Measurements from ENCODE around the gene PITPNM1. TPM values are rescaled to one million over a fixed set of nuclear protein-coding genes. Genes with fewer than 3 reads are reported as not detected.

Gene PITPNM1
- polyA plus RNA-seq, 1 donor from 2014 or later, result 25.8 TPM

DNA sequence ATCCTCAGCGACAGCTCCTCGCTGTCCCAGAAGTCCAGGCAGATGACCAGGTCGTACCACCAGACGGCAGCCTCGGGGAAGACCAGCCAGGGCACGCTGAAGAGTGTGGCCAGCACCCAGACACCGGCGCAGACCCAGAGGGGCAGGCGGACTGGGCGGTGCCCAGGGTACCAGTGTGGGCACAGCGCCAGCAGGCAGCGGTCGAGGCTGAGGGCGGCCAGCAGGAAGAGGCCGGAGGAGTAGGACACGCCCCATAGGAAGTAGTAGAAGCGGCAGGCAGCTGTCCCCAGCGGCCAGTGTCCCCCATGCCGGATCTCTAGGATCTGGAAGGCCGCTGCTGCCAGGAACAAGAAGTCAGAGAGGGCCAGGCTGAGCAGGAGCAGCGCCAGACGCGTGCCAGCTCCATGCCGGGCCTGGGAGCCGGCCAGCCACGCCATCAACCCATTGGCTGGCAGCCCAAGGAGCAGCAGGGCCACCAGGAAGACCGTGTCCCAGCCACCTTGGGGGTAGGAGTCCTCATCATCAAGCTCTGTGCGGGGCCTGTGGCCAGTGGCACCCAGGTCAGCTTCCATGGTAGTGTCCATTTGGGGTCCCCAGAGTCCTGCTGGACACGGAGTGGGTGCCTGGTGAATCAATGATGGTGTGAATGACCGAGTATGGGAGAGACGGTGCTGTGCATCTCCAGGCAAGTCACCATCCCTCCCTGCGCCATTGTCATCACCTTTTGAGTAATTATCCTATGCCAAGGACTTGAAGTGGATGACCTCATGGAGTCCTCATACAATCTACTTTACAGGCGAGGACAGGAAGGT lies 52.8 kb downstream of the PITPNM1 start, which contains the start of gene GPR152:
TSS of gene GPR152 (minus strand) at position 589 of the 812 bp plus-strand sequence. CDS start at position 584, 5 bp downstream.
- Histone ChIP-seq H3K79me2 (replicated peaks; ENCODE audit: insufficient read depth, low read length) (no peaks in the 10 kb centered on the region), H3K27me3 (ENCODE audit: insufficient read depth, low read depth, low read length) (no peaks in the 10 kb centered on the region), H3K27ac (ENCODE audit: low read length) (no peak within 1 kb of the TSS), H3K9ac (ENCODE audit: low read length) (no peak within 1 kb of the TSS), H4K20me1 (ENCODE audit: insufficient read depth) (no peaks in the 10 kb centered on the region), H3F3A (ENCODE audit: insufficient read depth, low read length, poor library complexity, severe bottlenecking) (no peaks in the 10 kb centered on the region), H3K4me3 (ENCODE audit: low read length) (no peak within 1 kb of the TSS), H2AFZ (ENCODE audit: low read depth, low read length) (no peak within 1 kb of the TSS), H3K9me3 (ENCODE audit: low read length) (no peaks in the 10 kb centered on the region), H3K9me2 (ENCODE audit: insufficient read depth, low read length) (no peaks in the 10 kb centered on the region), H3K36me3 (ENCODE audit: insufficient read depth, low read length) (no peaks in the 10 kb centered on the region), H3K4me2 (ENCODE audit: low read length) (no peak within 1 kb of the TSS)
- TF ChIP-seq, protein P1, sequence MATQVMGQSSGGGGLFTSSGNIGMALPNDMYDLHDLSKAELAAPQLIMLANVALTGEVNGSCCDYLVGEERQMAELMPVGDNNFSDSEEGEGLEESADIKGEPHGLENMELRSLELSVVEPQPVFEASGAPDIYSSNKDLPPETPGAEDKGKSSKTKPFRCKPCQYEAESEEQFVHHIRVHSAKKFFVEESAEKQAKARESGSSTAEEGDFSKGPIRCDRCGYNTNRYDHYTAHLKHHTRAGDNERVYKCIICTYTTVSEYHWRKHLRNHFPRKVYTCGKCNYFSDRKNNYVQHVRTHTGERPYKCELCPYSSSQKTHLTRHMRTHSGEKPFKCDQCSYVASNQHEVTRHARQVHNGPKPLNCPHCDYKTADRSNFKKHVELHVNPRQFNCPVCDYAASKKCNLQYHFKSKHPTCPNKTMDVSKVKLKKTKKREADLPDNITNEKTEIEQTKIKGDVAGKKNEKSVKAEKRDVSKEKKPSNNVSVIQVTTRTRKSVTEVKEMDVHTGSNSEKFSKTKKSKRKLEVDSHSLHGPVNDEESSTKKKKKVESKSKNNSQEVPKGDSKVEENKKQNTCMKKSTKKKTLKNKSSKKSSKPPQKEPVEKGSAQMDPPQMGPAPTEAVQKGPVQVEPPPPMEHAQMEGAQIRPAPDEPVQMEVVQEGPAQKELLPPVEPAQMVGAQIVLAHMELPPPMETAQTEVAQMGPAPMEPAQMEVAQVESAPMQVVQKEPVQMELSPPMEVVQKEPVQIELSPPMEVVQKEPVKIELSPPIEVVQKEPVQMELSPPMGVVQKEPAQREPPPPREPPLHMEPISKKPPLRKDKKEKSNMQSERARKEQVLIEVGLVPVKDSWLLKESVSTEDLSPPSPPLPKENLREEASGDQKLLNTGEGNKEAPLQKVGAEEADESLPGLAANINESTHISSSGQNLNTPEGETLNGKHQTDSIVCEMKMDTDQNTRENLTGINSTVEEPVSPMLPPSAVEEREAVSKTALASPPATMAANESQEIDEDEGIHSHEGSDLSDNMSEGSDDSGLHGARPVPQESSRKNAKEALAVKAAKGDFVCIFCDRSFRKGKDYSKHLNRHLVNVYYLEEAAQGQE (IDR thresholded peaks at IDR 0.05; ENCODE audit: borderline replicate concordance), result no peak
- TF ChIP-seq RAD21 (conservative IDR thresholded peaks at IDR 0.05) (no peak), SMC3 (conservative IDR thresholded peaks at IDR 0.05; ENCODE audit: poor library complexity) (no peak), EP300 (conservative IDR thresholded peaks at IDR 0.05; ENCODE audit: poor library complexity, severe bottlenecking) (no peak), POLR2AphosphoS5 (IDR thresholded peaks at IDR 0.05) (no peak)

- H3K9me3 ChIP-seq (ENCODE audit: low read length), result no peaks in the 10 kb centered on the region
- no peak overlapping the region for H2AFZ ChIP-seq (ENCODE audit: low read depth, low read length)
- no peaks in the 10 kb centered on the region for H3K36me3 ChIP-seq (ENCODE audit: insufficient read depth, low read length)
- H3K4me3 ChIP-seq (ENCODE audit: low read length), result no peak overlapping the region
- no peak for TF ChIP-seq POLR2AphosphoS5 (IDR thresholded peaks at IDR 0.05)
- TF ChIP-seq CTCF (IDR thresholded peaks at IDR 0.05; ENCODE audit: poor library complexity, severe bottlenecking), result no peak
- TF ChIP-seq, protein P1 (IDR thresholded peaks at IDR 0.05; ENCODE audit: borderline replicate concordance), result no peak
- no peak for TF ChIP-seq SMC3 (conservative IDR thresholded peaks at IDR 0.05; ENCODE audit: poor library complexity)
- TF ChIP-seq TAF1 (IDR thresholded peaks at IDR 0.05; ENCODE audit: low read depth), result no peak
- no peak for TF ChIP-seq EP300 (conservative IDR thresholded peaks at IDR 0.05; ENCODE audit: poor library complexity, severe bottlenecking)
- no peak for TF ChIP-seq RAD21 (conservative IDR thresholded peaks at IDR 0.05)
- TF ChIP-seq EZH2 (IDR thresholded peaks at IDR 0.05; ENCODE audit: borderline replicate concordance, insufficient read depth, low read length, poor library complexity, severe bottlenecking), result no peak
- no peak for TF ChIP-seq MXI1 (conservative IDR thresholded peaks at IDR 0.05; ENCODE audit: poor library complexity, severe bottlenecking)
- no peak overlapping the region for H3K9ac ChIP-seq (ENCODE audit: low read length)
- H3K27ac ChIP-seq (ENCODE audit: low read length), result no peak overlapping the region
- no peaks in the 10 kb centered on the region for H4K20me1 ChIP-seq (ENCODE audit: insufficient read depth)
- no peaks in the 10 kb centered on the region for H3K79me2 ChIP-seq (replicated peaks; ENCODE audit: insufficient read depth, low read length)
- H3K4me2 ChIP-seq (ENCODE audit: low read length), result no peak overlapping the region
- H3F3A ChIP-seq (ENCODE audit: insufficient read depth, low read length, poor library complexity, severe bottlenecking), result no peaks in the 10 kb centered on the region
- H3K9me2 ChIP-seq (ENCODE audit: insufficient read depth, low read length), result no peaks in the 10 kb centered on the region
- no peaks in the 10 kb centered on the region for H3K27me3 ChIP-seq (ENCODE audit: insufficient read depth, low read depth, low read length)
Observed at GRCh38 chr11:67451658-67451976, 53.5 kb downstream of the PITPNM1 start.
